Erythroblast (primary cell): Measurements from ENCODE around the gene PACS1.

ENCODE experiments used
- GATA1 ChIP-seq: IDR thresholded peaks from 2 replicates; pipeline ENCODE4 v1.6.1; 2011; ENCODE audit warnings: low read depth, mild to moderate bottlenecking, control low read depth, low read length, moderate library complexity
- POLR2A ChIP-seq: IDR thresholded peaks from 2 replicates; pipeline ENCODE4 v1.6.1; 2011; ENCODE audit warnings: mild to moderate bottlenecking, low read length

DNA sequence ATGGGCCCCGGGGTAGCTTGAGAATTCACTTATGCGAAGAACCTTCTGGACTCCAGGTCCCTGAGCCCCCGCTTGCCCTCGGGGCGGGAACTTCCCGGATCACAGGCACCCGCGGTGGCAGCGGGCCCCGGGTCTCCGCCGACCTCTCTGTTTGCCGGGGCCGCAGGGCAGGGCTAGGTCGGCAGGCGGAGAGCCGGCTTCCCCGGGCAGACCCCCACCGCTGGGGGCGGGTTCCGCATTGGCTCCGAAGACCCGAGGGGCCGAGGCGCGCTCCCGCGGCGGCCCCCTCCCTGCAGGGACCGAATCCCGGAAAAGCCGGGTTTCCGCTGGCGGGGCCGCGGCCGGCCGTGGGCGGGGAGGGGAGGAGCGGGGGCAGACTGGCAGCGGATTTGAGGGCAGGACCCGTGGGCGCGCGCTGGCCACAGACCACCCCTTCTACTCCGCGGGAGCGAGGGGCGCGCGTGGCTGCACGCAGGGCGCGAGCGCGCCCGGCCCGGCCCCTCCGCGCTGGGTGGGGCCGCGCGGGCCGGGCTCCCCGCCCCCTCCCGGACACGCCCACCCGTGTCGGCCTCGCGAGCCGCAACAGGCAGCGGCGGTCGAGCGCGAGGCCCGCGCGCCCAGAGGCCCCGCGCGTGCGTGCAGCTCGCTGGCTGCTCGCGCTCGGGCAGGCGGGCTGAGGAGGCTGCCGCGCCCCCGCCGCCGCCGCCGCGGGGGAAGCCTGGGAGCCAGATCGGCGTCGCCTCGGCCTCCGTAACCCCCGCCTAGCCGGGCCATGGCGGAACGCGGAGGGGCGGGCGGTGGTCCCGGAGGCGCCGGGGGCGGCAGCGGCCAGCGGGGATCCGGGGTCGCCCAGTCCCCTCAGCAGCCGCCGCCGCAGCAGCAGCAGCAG is at the start of gene PACS1:
- TF ChIP-seq POLR2A (peak; percentile 33), GATA1 (no peak)
